Stimulated activated CD8-positive, alpha-beta memory T cell treated with anti-CD3 and anti-CD28 coated beads, Interleukin-7, amount 100 ng/mL, for 48 hours (primary cell): Measurements from ENCODE around the gene C16orf78.

Experiments
- DNase-seq, 2 donors: peaks; one replicate each; pipeline ENCODE4 v3.0.0-alpha.2; 2020; ENCODE audit warnings: low read depth in 1 of 2; ENCODE audit errors: extremely low read depth in 1 of 2

C16orf78 gene, protein sequence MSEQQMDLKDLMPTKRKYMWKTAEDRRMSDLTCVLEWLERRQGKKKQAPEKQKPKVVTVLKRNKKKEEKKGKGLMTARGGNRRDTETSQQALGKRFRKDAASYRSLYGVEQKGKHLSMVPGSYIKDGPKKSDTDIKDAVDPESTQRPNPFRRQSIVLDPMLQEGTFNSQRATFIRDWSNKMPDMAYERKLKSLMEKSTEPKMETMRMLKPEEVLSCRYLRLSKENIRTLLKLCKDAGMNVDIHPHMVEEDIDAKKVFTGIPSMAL

DNA sequence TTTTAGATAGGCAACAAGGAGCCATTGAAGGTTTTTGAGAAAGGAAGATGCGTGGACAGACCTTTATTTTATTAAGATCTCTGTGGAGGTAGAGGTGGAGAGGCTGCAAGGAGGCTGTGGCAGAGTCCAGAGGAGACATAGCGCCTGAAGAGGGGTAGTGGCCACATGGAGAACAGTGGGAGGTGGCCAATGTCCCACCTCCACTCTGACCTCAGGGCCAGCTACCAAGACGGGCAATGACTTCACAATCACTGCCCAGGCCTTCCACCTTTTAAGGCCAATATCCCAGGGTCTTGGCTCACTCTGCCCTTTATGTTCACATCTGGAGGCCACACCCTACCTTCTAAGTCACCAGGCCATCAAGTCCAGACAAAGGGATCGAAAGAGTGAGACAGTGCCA, at the start of gene C16orf78:
TSS of gene C16orf78 (plus strand) at position 301 of the 400 bp plus-strand sequence. CDS start 136 bp downstream, outside the sequence.
- no peak for DNase-seq

DNA sequence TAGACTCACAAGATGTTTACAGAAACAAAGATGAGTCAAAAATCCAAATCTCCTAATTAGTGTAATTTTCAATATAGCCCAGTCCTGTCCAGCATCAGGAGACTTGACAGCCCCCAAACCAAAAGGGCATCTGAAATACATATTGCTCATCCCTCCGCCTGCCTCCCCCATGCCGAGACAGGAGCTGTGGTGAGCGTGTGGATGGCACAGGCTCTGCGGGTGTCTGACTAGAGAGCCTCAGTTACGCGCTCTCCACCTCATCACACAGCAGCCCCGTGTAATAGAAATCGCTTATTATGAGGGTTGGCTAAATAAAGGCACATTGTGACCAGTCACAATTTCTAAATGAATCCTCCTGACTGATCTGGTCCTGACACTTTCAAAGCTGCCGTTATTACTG, 48.9 kb upstream of the C16orf78 start:
- no peak for DNase-seq

DNA sequence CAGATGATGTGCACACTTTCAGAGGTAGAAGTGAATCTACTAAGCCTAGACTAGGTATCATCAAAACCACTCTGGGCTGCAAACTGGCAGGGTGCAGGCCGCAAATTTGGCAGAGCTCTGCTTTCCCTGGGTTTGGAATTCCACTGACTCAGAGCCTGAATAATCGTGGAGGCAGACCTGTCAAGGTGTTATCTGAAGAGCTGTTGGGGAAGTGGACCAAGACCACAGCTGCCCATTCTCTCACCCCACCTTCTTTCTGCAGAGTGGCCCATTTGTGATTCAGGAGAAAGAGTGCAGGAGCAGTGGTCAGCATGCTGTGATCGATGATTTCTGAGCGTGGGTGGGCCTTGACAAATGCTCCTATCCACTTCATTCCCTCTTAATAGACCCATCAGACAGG, 46.1 kb upstream of the C16orf78 start:
- DNase-seq: no peak

DNA sequence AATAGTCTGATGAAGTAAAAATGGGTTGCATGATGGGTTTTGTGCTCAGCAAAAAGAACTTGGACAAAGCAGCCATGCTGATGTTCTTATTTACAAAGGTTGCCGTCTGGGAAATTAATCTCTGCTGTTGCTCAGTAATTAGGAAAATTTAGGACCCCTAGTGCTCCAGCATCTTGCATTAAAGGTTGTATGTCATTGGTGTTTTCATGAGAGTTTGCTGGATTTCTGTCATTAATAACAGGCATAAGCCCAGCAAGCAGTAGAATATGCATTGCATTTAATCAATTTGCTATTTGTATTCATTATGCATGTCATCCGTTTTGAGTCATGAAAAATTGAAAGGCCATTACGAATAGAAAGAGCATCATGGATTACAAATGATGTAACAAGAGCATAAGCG, 45.3 kb upstream of the C16orf78 start:
- DNase-seq: no peak

DNA sequence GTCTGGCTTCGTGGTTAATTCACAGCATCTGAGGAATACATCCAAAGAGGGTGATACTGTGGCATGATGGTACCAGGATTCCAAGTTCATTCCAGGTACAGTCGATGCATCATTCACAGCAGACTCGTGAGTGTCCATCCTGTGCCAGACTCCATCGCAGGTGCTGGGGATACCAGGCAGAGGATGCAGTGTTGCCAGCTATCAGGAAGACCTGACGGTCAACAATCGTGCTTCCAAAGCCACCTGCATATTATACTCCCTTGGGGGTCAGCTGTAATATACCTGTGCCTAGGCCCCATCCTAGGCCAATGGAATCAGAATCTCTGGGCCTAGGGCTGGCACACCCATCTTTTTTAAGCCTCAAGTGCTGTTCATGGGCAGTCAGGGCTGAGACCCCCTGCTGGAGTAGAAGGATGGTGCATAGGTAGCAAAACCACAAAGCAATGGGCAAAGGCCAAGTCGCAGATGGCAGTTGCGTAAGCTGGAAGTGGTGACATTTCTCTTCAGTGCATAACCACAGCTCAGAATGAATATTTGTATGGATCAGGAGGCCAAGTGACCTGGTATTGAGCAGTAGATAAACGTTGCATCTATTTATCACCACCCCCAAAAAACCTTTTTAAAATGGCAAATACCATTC, 42.9 kb upstream of the C16orf78 start:
- DNase-seq: no peak

DNA sequence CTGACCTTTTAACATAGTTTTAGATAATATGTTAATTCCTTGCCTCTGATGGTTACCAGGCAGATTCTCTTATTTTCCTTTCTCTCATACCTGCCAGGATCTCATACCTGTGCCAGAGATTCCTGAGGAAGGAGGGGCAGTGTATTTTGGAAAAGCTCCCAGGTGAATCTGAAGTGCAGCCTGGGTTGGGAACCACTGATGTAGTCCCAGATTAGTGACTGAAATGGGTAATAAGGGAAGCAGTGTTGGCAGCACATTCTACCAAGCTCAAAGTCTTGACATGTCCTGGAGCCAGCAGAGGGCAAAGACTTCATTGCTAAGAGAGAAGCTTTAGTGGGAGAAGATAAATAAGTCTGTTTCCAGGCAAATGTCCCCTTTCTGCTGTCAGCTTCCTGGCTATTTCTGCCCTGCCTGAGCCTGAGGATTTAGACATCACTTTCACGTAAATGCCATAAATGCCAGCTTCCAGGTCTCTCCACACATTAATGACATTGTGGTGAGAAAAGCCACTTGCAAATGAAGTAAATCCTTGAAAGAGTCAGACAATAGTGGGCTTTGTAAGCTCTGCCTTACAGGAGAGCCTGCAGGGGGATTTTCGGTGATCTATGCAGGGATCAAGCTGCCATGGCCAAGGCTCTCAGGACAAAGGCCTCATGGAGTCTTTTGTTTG, 40.9 kb upstream of the C16orf78 start:
- DNase-seq: no peak

DNA sequence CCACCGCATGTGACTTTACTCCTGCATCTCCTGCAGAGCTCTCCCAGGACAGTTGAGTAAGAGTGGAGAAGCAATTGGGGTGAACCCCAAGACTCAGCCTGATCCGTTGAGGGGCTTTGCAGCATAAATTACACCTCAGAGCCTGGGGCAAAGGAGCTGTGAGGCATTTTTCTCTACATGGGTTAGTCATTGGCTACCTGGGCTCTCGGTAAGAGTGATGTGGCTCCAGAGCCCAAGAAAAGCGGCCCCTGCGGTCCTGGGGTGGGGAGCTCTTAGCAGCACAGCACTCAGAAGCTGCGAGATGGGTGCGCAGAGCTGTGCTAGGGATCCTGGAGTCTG, 40.4 kb upstream of the C16orf78 start:
- no peak for DNase-seq

DNA sequence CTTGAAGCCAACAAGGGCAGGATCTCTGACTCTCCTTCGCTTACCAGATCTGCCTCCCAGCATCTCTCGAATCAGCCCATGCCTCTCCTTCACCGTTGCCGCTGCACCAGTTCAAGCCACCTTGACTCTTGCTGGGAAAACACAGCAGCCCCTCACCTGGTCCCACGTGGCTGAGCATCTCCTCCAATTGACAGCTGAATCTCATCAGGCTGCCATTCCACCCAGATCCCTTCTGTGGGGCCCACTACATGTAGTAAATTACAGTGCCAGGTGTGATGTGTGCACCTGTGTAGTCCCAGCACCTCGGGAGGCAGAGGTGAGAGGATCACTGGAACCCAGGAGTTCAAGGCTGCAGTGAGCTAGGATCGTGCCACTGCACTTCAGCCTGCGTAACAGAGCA, 37.8 kb upstream of the C16orf78 start:
- no peak for DNase-seq

DNA sequence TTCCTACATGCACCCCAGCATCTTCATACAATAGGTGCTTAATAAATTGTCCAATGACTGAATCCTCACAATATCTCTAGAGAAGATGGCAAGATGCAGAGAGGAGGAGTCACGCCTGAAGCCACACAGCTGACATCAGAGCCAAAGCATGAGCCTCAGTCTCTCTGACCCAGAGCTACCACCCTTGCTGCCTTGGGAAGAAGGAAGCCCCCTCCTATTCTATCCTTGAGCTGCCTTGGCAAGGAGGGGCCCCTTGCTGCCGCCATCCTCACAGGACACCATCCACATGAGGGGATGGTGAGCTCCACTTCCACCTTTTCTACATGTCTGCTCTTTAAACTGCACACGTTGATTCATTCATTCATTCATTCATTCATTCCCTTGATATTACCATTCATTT, 37.0 kb upstream of the C16orf78 start:
- DNase-seq: no peak

DNA sequence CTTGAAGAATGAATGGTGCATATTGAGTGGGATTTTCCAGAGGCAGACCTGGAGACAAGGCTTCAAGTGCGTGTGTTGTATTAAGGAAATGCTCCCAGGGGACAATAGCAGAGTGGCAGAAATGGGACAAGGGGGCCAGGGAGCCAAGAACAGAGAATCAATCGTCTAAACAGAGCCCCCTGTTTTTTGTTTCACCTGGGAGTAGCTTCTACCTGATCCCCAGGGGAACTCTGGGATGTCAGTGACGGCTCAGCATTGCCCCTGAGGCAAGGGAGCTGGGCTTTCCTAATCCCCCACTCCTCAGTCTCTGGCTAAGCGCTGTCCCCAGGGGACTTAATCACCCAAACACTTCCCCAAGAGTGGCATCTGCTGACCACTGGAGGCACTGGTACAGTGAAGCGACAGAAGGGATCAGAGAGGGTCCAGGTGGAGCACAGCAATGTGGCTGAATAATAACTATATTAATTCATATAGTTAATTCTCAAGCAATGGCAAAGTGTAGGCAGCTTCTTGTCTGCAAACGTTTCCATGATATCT, 35.7 kb upstream of the C16orf78 start:
- no peak for DNase-seq

DNA sequence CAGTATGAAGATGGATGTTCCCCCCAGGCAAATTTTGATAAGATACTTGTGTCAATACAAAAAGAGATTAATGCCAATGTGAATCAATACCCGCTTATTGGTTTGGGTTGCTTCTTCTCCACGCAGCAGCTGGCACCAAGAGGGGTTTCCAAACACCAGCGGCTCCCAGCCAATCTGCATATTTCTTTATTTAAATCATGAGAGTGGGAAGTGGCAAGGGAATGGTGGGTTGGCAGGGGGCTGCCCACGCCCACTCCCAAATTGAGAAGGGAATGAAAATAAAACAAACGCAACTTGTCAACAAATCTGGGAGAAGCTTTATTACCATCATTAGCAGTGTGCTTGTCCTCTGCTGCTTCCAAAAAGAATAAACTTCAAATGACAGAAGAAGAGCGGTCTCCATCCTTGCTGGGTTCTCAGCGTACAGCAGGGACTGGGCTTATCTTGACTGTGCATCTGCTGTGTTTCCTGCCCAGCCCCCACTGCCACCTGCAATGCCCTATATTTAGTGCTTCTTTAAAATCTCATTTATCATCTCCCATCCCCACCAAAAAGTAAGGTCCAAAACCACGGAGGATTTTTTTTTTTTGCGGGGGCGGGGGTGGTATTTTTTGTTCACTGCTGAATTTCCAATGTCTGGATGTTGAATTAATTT, 34.9 kb upstream of the C16orf78 start:
- DNase-seq: no peak

DNA sequence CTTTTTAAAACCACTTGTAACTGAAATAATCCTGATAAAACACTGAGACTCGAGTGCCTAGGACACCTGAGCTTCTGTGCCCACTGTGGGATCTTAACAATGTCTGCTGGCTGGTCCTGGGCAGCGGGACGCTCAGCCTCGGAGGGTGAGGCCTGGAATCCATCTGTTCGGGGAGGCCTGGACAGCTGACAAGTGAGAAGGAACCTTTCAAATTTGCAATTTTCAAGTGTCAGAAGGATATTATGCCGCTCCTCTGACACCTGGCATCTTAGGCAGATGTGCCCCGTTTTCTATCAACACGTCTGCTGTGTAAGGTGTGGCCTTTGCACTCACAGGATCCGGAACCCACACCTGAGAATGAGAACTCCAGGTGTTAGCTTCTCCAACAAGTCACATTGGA, 33.1 kb upstream of the C16orf78 start:
- DNase-seq: no peak

DNA sequence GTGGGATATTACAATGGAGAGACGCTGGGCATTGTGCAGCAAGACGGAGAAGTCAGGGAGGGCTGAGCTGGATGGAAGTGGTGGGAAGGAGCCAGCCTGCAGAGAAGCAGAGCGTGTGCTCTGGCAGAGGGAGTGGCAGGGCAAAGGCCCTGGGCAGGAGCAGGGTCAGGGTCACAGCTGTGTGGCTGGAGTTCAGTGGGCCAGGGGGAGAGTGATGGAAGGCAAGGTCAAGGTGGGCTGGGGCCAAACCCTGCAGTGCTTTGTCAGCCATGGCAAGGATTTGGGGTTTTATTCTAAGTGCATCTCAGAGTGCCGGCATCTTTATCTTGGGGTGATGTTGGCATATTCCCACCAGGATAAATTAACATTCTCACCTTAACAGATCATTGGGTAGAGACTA, 31.9 kb upstream of the C16orf78 start:
- DNase-seq: no peak

DNA sequence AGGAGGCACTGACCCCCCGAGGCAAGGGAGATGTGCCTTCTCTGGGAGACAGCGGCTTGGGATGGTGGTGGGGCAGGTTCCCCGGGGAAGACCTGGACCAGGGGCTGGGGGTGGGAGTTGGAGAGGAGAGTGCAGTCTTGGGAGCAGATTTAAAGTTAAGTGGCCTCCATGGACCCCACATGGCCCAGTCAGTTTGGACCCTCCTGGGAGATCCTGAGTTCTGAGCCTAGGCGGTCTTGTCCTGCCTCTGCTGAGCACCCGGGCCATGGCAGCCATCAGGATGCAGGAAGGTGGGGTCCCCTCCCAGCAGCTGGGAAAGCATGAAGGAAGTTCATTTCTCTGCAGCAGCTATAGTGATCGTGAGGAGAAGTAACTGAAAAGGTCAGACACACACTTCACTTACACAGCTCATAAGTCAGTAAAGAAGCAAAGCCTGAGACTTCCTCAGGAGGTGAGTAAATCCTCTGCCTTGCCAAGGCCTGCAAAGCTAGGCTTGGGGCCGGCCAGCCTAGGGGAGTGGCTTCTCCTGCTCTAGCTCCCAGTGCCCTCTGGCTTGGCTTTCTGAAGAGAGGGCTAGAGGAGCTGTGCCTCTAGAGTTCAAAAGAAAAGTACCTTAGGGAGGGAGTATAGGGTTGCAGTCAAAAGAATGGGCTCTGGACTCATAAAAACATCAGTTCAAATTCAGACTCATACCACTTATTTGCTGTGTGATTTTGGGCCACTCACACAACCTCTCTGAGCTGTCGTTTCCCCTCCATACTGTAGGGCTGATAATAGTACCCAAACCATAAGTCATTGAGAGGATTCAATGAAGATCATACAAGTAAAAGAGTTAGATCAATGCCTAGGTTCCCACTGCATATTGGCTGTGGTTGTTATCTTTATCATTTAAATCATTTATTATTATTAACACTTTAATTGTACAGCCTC, 31.0 kb upstream of the C16orf78 start:
- DNase-seq: no peak

DNA sequence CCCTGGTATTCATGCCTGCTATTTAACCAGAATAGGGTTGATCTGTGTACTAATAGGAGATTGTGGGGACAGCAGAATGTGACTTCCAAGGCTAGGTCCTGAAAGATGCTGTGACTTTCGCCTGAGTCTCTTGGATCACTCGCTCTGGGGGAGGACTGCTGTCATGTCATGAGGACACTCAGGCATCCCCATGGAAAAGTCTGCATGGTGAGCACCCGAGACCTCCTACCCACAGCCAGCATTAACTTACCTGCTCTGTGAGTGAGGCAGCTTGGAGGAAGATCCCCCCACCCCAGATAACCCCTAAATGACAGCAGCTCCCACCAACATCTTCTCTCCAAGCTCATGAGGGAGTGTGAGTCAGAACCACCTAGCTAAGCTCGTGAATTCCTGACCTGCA, 30.3 kb upstream of the C16orf78 start:
- DNase-seq: no peak

DNA sequence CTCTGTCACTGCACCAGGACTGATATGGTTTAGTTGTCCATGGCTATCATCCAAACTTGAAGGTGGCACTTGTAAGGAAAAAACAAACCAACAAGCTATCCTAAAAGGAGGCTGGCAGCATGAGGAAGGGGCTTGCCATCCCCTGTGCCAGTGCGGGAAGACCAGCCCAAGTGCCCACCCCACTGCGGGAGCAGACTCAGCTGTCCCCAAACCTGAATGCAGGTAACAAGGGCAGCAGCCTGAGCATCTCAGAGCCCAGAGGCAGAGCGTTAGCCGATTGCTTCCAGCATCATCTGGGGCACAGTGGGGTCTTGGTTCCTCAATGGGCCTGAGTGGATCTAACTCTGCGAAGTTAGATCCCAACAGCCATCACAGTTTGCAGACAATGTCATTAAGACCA, 29.2 kb upstream of the C16orf78 start:
- no peak for DNase-seq

DNA sequence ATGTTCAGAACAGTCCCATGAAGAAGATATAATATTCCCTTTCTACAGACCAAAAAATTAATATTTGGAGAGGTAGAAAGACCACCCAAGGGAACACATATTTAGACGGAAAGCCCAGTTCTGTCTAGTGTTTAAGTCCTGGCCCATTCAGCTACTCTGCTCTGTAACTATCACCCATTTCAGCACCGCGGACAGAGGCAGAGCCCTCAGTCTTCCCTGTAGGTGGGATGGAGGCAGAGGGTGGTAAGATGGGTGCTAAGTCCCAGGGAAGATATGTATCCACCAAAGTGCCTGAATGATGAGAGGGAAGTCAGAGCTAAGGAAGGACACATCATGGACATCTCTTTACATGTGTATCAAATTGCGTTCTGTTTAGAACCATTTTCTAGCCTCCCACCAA, 27.8 kb upstream of the C16orf78 start:
- DNase-seq: no peak

DNA sequence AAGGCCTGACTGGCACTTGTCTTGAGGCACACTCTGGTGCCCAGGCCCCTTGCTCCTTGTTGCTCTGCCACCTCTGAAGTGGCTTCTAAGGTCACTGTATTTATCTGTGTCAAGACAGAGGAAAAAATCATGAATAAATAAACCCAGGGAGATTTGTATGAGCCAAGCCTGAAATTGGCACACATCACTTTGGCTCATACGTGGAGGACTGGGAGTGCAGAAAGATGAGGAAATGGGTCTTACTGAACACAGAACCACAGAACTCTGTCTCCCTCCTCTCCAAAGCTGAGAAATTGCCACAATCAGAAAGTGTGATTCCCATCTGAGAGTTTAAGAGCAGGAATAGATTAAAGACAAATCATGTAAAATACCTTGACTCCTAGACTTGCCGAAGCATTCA, 27.1 kb upstream of the C16orf78 start:
- no peak for DNase-seq

DNA sequence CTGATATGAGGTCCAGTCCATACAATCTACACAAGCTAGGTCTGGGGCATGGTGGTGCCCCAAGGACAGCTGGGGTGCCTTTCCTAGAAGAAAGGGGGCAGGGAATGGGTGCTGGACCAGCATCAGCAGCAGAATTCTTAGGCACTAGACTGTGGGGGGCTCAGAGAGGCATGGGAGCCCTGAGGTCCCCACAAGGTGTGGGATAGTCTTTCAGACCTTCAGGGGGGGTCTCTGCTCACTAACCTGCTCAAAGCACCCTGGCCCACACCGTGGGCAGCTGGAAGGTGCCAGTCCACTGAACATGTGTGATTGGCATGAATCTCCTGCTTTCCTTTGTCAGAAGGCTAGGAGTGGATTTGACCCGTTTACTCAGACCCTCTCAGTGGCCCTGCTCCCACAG, 26.1 kb upstream of the C16orf78 start:
- DNase-seq: no peak

DNA sequence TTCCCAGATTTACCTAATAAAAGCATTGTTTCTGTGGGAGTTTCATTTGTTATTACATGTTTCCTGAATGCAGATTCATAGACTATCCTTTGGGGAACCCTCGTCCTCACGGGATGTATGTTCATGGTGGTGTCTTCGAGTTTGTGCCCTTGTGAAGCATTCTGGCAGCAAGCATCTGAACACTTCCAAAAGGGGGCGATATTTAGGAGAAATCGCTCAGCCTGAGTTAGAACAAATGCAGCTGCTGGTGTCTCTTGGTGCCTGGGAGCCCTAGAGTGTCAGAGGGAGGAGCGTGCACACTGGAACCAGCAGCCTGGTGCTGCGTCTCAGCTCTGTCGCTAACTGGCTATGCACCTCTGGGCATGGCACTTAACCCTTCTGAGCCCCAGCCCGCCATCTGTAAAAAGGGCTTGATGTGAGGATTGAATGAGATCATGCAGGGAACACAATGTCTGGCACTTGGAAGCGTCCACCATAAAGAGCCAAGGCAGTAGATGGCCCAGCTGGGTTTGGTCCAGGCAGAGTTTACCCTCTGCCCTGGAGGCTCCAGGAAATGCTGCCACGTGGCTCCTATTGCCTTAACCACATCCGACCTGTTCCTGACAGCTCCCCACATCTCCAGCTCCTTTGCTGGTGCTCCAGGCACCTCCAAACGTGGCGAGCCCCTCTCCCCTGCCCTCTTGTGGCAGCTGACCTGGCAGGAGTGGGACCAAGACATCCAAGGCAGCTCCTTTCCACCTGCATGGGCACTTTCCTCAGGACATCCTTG, 25.0 kb upstream of the C16orf78 start:
- DNase-seq: no peak
